GM23338 (cell line): ENCODE results near the gene FOXP1. TPM values are rescaled to one million over a fixed set of nuclear protein-coding genes. Genes with fewer than 3 reads are reported as not detected.

Source experiments
- ATAC-seq: fragments of 200-7000 bp; cut with Tn5 transposase; 3 replicates; pipeline ENCODE4 v1.9.1; 2020
- DNase-seq: peaks from one replicate; pipeline ENCODE4 v3.0.0-alpha.2; 2015; ENCODE audit warnings: low spot score
- H2AFZ ChIP-seq: fragments of 200-600 bp; sonication (generic); 2 replicates; pipeline ENCODE4 v1.8.0; 2016; ENCODE audit warnings: antibody characterized with exemption, mild to moderate bottlenecking, moderate library complexity
- H3F3A ChIP-seq: fragments of 200-600 bp; sonication (generic); replicated peaks from 2 replicates; pipeline ENCODE4 v1.8.0; 2017; ENCODE audit warnings: antibody characterized with exemption, mixed run types, low read depth
- H3K27ac ChIP-seq: fragments of 200-600 bp; sonication (generic); 2 replicates; pipeline ENCODE4 v1.6.1; 2016; ENCODE audit warnings: low read depth
- H3K27me3 ChIP-seq: fragments of 200-600 bp; sonication (generic); 2 replicates; pipeline ENCODE4 v1.8.0; 2016; ENCODE audit warnings: mild to moderate bottlenecking, mixed run types, moderate library complexity; ENCODE audit not compliant: insufficient read depth
- H3K36me3 ChIP-seq: fragments of 200-600 bp; sonication (generic); 2 replicates; pipeline ENCODE4 v1.8.0; 2016; ENCODE audit warnings: mild to moderate bottlenecking; ENCODE audit not compliant: insufficient read depth
- H3K4me1 ChIP-seq: fragments of 200-600 bp; sonication (generic); 2 replicates; pipeline ENCODE4 v1.8.0; 2016; ENCODE audit warnings: mild to moderate bottlenecking, moderate library complexity; ENCODE audit not compliant: insufficient read depth
- H3K4me2 ChIP-seq: fragments of 200-600 bp; sonication (generic); 2 replicates; pipeline ENCODE4 v1.7.1; 2017; ENCODE audit warnings: mixed run types
- H3K4me3 ChIP-seq: fragments of 200-600 bp; sonication (generic); 2 replicates; pipeline ENCODE4 v1.6.1; 2016; ENCODE audit warnings: mixed run types
- H3K79me2 ChIP-seq: fragments of 200-600 bp; sonication (generic); replicated peaks from 2 replicates; pipeline ENCODE4 v1.8.0; 2017; ENCODE audit warnings: mild to moderate bottlenecking; ENCODE audit not compliant: insufficient read depth
- H3K9me2 ChIP-seq: fragments of 200-600 bp; sonication (generic); 2 replicates; pipeline ENCODE4 v1.8.0; 2017; ENCODE audit not compliant: insufficient read depth
- H4K20me1 ChIP-seq: fragments of 200-600 bp; sonication (generic); replicated peaks from 2 replicates; pipeline ENCODE4 v1.8.0; 2017; ENCODE audit warnings: mild to moderate bottlenecking; ENCODE audit not compliant: insufficient read depth
- H3K27ac Mint-ChIP-seq: 2 replicates; pipeline ENCODE4 v1.8.0; 2020; ENCODE audit warnings: inconsistent platforms, mild to moderate bottlenecking, moderate library complexity, mixed read lengths
- H3K27me3 Mint-ChIP-seq: 3 replicates; pipeline ENCODE4 v1.8.0; 2022; ENCODE audit warnings: low read depth, mild to moderate bottlenecking, moderate library complexity, mixed read lengths, inconsistent platforms; ENCODE audit not compliant: insufficient read depth, poor library complexity
- H3K36me3 Mint-ChIP-seq: 3 replicates; pipeline ENCODE4 v1.8.0; 2021; ENCODE audit warnings: low read depth, mild to moderate bottlenecking, inconsistent platforms, moderate library complexity, mixed read lengths
- H3K4me1 Mint-ChIP-seq: 3 replicates; pipeline ENCODE4 v1.8.0; 2020; ENCODE audit warnings: mild to moderate bottlenecking, inconsistent platforms, mixed read lengths
- H3K4me3 Mint-ChIP-seq: 3 replicates; pipeline ENCODE4 v1.8.0; 2021; ENCODE audit warnings: moderate library complexity, mild to moderate bottlenecking, inconsistent platforms, mixed read lengths
- H3K9me3 Mint-ChIP-seq: 3 replicates; pipeline ENCODE4 v1.8.0; 2020; ENCODE audit warnings: moderate library complexity, mild to moderate bottlenecking, inconsistent platforms, mixed read lengths
- CREB1 ChIP-seq: fragments of 250-450 bp; sonication (Bioruptor Pico); IDR thresholded peaks from 2 replicates; pipeline ENCODE4 v1.5.0; 2020; ENCODE audit warnings: low read depth, mild to moderate bottlenecking, moderate library complexity
- EZH2 ChIP-seq: fragments of 200-600 bp; sonication (generic); IDR thresholded peaks from one replicate; pipeline ENCODE4 v1.8.0; 2017; ENCODE audit warnings: antibody characterized with exemption, mild to moderate bottlenecking, low read depth; ENCODE audit not compliant: unreplicated experiment
- JUNB ChIP-seq: IDR thresholded peaks from one replicate; pipeline ENCODE4 v1.6.1; 2016; ENCODE audit warnings: antibody characterized with exemption; ENCODE audit not compliant: unreplicated experiment
- NANOG ChIP-seq: IDR thresholded peaks from 2 replicates; pipeline ENCODE4 v1.6.1; 2016; ENCODE audit warnings: antibody characterized with exemption, borderline replicate concordance
- ZNF331 ChIP-seq: fragments of 250-450 bp; sonication (Bioruptor Pico); IDR thresholded peaks from 2 replicates; pipeline ENCODE4 v1.5.0; 2020; ENCODE audit warnings: low read depth, mild to moderate bottlenecking, moderate library complexity
- polyA plus RNA-seq: library from polyadenylated mRNA; unstranded; fragments of >200 nt; fragmentation: Nextera tagmentation; extraction: Ambion mirVana; gene quantifications from 2 replicates; pipeline ENCODE4 v1.2.1, GENCODE V29; 2016
- total RNA-seq: library from RNA; depleted of rRNA; stranded (reverse); fragments of >200 nt; shearing (Covaris generic); gene quantifications from 2 replicates; pipeline ENCODE4 v1.2.3, GENCODE V29; 2014
- TF ChIP-seq, protein P1 (sequence below), 2 experiments: fragments of 200-600 bp in 1 of 2; sonication (generic) in 1 of 2; conservative IDR thresholded peaks; 2 replicates each; pipeline versions ENCODE4 v1.5.1 to v1.6.1; 2016 to 2017; ENCODE audit warnings: antibody characterized with exemption in 2 of 2, low read depth in 2 of 2, mild to moderate bottlenecking in 2 of 2, moderate library complexity in 1 of 2
- TF ChIP-seq, protein P2 (sequence below): fragments of 250-450 bp; sonication (Bioruptor Pico); IDR thresholded peaks from 2 replicates; pipeline ENCODE4 v1.5.0; 2020; ENCODE audit warnings: mild to moderate bottlenecking, moderate library complexity
- TF ChIP-seq, protein P3 (sequence below): IDR thresholded peaks from 2 replicates; pipeline ENCODE4 v1.6.1; 2016; ENCODE audit warnings: antibody characterized with exemption

Gene FOXP1
- total and polyA plus RNA-seq, 2 experiments from 2014 or later = 32.9 to 35.5 TPM

DNA sequence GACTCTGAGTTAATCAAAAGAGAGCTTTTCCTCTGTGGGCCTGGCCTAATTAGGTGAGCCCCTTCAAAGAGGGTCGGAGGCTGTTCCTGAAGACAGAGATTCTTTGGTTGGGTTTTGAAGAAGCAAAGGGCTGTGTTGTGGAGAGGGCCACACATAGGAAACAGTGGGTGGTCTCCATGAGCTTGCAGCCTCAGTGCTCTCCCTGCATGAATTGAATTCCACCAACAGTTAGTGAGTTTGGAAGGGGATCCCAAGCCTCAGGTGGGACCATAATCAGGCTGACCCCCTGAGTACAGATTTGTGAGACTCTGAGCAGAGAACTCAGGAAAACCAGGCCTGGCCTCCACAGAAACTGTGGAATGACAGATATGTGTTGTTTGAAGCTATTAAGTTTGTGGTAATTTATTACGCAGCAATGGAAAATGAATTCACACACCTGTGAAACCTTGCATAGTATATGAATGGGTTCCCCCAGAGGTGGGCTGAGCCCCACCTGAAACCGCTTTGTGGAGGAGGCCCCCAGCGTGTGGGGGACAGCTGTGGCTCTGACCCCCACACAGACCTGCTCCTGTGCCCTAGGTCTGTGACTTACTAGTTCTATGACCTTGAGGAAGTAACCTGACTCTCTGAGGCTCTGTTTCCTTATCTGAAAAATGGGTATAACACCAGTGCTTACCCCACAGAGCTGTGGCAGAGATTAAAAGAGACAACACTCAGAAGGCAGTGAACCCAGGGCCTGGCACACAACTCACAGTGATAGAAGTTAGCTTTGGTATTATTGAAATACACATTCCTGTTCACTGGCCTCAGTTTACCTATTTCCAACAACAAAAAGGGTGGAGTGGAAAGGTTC, 431.3 kb downstream of the FOXP1 start:
- DNase-seq (peak; percentile 41), ATAC-seq (peak; percentile 49)
- TF ChIP-seq, protein P1, sequence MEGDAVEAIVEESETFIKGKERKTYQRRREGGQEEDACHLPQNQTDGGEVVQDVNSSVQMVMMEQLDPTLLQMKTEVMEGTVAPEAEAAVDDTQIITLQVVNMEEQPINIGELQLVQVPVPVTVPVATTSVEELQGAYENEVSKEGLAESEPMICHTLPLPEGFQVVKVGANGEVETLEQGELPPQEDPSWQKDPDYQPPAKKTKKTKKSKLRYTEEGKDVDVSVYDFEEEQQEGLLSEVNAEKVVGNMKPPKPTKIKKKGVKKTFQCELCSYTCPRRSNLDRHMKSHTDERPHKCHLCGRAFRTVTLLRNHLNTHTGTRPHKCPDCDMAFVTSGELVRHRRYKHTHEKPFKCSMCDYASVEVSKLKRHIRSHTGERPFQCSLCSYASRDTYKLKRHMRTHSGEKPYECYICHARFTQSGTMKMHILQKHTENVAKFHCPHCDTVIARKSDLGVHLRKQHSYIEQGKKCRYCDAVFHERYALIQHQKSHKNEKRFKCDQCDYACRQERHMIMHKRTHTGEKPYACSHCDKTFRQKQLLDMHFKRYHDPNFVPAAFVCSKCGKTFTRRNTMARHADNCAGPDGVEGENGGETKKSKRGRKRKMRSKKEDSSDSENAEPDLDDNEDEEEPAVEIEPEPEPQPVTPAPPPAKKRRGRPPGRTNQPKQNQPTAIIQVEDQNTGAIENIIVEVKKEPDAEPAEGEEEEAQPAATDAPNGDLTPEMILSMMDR (conservative IDR thresholded peaks at IDR 0.05; ENCODE audit: low read depth in 2 of 2) = no peak
- no peak for TF ChIP-seq JUNB
- Histone ChIP-seq H3K4me3 (no peak overlapping the region), H4K20me1 (no peaks in the 10 kb centered on the region), H3K36me3 (0 out of 2 replicates have a peak, but pooled peaks cover under 1% of the 10 kb centered on the region), H3K79me2 (0 out of 2 replicates have a peak, but pooled peaks cover 7% of the 10 kb centered on the region), H2AFZ (no peak overlapping the region), H3K27me3 (no peaks in the 10 kb centered on the region), H3K4me1 (peaks cover 58% of the 10 kb centered on the region), H3K27ac (peak overlapping the region; percentile 61), H3F3A (0 out of 2 replicates have a peak, but pooled peaks cover 4% of the 10 kb centered on the region), H3K4me2 (0 out of 2 replicates have a peak overlapping the region, but pooled peaks have one; percentile 28), H3K9me2 (no peaks in the 10 kb centered on the region)
- peak overlapping the region; percentile 88 for H3K27ac Mint-ChIP-seq
- no peaks in the 10 kb centered on the region for H3K9me3 Mint-ChIP-seq
- peaks cover 69% of the 10 kb centered on the region for H3K4me1 Mint-ChIP-seq
- peaks cover 5% of the 10 kb centered on the region for H3K27me3 Mint-ChIP-seq
- peaks cover 3% of the 10 kb centered on the region; the same call in 1 of the 3 replicates for H3K36me3 Mint-ChIP-seq
- H3K4me3 Mint-ChIP-seq = no peak overlapping the region

DNA sequence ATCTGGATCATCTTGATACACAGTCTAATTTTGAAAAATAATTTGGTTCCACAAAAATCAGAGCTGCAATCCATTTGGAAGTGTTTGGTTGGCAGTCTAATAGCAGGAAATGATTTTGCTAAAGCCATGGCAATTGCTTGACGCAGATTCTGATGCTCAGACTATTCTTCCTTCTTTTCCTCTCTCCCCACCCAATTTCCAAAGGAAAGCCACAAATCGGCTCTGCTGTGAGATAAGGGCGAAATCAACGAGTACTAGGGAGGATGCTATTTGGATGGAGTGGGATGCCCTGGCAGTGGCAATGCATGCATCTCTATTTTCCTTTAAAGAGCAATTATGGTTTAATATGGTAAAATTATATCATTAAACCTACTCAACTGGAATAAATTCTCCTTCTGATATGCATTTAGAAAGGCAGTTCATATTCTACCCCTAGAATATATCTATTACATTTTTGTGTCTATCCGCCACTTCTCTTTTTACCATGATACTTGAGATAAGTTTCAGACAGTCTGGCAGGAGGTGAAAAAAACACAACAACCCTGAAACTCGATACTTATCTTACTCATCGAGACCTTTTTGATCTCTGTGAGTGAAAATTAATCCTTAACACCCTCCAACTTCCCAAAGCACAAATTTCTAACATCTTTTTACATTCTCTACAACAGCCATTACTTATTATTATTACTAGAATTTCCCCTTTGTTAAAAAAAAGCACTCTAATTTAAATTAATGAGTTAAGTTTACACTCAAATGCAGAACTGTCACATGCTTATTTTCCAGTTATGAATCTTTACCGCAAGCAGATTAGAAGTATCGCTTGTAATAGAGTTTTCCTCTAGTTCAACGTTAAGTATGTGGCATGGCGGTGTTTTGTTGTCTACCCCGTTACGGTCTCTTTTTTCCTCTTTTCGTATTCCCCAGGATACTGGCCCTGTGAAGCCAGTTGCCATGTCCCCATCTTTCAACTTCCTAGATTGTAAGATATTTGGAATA, 433.3 kb downstream of the FOXP1 start:
- Mint-ChIP-seq H3K9me3 (no peaks in the 10 kb centered on the region), H3K27me3 (peaks cover 5% of the 10 kb centered on the region), H3K36me3 (no peaks in the 10 kb centered on the region), H3K27ac (0 out of 2 replicates have a peak overlapping the region, but pooled peaks have one; percentile 16), H3K4me1 (peaks cover 60% of the 10 kb centered on the region), H3K4me3 (no peak overlapping the region)
- Histone ChIP-seq H2AFZ (no peak overlapping the region), H3K4me3 (no peak overlapping the region), H3K36me3 (no peaks in the 10 kb centered on the region), H3K9me2 (no peaks in the 10 kb centered on the region), H3K4me1 (peaks cover 51% of the 10 kb centered on the region), H3F3A (0 out of 2 replicates have a peak, but pooled peaks cover 4% of the 10 kb centered on the region), H3K27me3 (no peaks in the 10 kb centered on the region), H3K79me2 (0 out of 2 replicates have a peak, but pooled peaks cover 7% of the 10 kb centered on the region), H3K27ac (no peak overlapping the region; the same call in 1 of the 2 replicates), H4K20me1 (no peaks in the 10 kb centered on the region), H3K4me2 (no peak overlapping the region)
- no peak for DNase-seq
- no peak for ATAC-seq
- TF ChIP-seq NANOG = no peak
- TF ChIP-seq EZH2 = no peak
- TF ChIP-seq ZNF331 (CRISPR knock-in tag) = no peak
- TF ChIP-seq, protein P2, sequence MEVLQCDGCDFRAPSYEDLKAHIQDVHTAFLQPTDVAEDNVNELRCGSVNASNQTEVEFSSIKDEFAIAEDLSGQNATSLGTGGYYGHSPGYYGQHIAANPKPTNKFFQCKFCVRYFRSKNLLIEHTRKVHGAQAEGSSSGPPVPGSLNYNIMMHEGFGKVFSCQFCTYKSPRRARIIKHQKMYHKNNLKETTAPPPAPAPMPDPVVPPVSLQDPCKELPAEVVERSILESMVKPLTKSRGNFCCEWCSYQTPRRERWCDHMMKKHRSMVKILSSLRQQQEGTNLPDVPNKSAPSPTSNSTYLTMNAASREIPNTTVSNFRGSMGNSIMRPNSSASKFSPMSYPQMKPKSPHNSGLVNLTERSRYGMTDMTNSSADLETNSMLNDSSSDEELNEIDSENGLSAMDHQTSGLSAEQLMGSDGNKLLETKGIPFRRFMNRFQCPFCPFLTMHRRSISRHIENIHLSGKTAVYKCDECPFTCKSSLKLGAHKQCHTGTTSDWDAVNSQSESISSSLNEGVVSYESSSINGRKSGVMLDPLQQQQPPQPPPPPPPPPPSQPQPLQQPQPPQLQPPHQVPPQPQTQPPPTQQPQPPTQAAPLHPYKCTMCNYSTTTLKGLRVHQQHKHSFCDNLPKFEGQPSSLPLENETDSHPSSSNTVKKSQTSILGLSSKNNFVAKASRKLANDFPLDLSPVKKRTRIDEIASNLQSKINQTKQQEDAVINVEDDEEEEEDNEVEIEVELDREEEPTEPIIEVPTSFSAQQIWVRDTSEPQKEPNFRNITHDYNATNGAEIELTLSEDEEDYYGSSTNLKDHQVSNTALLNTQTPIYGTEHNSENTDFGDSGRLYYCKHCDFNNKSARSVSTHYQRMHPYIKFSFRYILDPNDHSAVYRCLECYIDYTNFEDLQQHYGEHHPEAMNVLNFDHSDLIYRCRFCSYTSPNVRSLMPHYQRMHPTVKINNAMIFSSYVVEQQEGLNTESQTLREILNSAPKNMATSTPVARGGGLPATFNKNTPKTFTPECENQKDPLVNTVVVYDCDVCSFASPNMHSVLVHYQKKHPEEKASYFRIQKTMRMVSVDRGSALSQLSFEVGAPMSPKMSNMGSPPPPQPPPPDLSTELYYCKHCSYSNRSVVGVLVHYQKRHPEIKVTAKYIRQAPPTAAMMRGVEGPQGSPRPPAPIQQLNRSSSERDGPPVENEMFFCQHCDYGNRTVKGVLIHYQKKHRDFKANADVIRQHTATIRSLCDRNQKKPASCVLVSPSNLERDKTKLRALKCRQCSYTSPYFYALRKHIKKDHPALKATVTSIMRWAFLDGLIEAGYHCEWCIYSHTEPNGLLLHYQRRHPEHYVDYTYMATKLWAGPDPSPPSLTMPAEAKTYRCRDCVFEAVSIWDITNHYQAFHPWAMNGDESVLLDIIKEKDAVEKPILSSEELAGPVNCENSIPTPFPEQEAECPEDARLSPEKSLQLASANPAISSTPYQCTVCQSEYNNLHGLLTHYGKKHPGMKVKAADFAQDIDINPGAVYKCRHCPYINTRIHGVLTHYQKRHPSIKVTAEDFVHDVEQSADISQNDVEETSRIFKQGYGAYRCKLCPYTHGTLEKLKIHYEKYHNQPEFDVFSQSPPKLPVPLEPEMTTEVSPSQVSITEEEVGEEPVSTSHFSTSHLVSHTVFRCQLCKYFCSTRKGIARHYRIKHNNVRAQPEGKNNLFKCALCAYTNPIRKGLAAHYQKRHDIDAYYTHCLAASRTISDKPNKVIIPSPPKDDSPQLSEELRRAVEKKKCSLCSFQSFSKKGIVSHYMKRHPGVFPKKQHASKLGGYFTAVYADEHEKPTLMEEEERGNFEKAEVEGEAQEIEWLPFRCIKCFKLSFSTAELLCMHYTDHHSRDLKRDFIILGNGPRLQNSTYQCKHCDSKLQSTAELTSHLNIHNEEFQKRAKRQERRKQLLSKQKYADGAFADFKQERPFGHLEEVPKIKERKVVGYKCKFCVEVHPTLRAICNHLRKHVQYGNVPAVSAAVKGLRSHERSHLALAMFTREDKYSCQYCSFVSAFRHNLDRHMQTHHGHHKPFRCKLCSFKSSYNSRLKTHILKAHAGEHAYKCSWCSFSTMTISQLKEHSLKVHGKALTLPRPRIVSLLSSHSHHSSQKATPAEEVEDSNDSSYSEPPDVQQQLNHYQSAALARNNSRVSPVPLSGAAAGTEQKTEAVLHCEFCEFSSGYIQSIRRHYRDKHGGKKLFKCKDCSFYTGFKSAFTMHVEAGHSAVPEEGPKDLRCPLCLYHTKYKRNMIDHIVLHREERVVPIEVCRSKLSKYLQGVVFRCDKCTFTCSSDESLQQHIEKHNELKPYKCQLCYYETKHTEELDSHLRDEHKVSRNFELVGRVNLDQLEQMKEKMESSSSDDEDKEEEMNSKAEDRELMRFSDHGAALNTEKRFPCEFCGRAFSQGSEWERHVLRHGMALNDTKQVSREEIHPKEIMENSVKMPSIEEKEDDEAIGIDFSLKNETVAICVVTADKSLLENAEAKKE = no peak
- TF ChIP-seq CREB1 = no peak
- TF ChIP-seq, protein P3, sequence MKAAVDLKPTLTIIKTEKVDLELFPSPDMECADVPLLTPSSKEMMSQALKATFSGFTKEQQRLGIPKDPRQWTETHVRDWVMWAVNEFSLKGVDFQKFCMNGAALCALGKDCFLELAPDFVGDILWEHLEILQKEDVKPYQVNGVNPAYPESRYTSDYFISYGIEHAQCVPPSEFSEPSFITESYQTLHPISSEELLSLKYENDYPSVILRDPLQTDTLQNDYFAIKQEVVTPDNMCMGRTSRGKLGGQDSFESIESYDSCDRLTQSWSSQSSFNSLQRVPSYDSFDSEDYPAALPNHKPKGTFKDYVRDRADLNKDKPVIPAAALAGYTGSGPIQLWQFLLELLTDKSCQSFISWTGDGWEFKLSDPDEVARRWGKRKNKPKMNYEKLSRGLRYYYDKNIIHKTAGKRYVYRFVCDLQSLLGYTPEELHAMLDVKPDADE = no peak
